Suppressor macrophage treated with lipopolysaccharide for 4 hours (primary cell): Measurements from ENCODE around the gene COQ8A.
"Not testable (repeated sequence)": the region's sequence is repeated elsewhere in the genome, so short reads cannot be mapped to it uniquely, and the experiment has no call there.

Experiments used
- DNase-seq: peaks from one replicate; pipeline ENCODE4 v3.0.0-alpha.2; 2020

The COQ8A gene

GRCh38 chr1:226953175-226953800 lies 13.2 kb downstream of the COQ8A start:
- no peak for DNase-seq

DNA sequence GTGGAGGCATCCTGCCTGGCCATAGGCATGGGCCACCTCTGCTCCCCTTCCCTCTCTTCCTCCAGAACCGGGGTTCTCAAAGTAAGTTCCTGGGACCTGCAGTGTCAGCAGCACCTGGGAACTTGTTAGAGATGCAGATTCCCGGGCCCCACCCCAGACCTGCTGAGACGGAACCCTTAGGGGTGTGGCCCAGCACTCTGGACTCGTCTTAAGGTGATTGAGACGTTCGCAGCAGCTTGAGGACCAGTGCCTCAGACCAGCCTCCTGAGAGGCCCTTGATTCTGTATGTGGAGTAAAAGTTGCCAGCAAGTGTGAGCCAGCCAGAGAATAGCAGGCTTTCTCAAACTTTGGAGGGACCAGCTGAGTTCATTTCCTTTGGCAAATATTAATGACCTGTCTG lies 14.2 kb downstream of the COQ8A start:
- DNase-seq = no peak

DNA sequence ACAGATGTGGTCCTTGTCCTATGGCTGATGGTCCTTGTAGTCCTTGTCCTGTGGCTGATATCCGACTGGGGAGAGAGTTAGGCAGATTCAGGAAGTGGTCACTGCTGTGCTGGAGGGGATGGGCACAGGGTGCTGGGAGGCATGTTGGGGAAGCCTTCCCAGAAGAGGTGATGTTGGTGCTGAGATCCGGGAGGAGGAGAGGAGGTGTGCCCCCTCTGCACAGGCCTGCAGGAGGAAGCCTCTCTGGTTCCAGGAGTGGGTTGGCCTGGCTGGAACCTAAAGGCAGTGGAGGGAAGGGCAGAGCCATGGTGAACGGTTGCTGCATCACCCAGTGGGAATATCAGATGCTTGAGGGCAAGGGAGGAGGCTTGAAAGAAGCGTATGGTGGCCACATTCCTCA lies 14.7 kb downstream of the COQ8A start:
- DNase-seq = no peak

DNA sequence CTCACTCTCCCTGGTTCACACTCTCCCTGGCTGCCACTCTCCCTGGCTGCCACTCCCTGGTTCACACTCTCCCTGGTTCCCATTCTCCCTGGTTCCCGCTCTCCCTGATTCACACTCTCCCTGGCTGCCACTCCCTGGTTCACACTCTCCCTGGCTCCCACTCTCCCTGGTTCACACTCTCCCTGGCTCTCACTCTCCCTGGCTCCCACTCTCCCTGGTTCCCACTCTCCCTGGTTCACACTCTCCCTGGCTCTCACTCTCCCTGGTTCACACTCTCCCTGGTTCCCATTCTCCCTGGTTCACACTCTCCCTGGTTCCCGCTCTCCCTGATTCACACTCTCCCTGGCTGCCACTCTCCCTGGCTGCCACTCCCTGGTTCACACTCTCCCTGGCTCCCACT lies 15.8 kb downstream of the COQ8A start:
- DNase-seq = not testable (repeated sequence)

DNA sequence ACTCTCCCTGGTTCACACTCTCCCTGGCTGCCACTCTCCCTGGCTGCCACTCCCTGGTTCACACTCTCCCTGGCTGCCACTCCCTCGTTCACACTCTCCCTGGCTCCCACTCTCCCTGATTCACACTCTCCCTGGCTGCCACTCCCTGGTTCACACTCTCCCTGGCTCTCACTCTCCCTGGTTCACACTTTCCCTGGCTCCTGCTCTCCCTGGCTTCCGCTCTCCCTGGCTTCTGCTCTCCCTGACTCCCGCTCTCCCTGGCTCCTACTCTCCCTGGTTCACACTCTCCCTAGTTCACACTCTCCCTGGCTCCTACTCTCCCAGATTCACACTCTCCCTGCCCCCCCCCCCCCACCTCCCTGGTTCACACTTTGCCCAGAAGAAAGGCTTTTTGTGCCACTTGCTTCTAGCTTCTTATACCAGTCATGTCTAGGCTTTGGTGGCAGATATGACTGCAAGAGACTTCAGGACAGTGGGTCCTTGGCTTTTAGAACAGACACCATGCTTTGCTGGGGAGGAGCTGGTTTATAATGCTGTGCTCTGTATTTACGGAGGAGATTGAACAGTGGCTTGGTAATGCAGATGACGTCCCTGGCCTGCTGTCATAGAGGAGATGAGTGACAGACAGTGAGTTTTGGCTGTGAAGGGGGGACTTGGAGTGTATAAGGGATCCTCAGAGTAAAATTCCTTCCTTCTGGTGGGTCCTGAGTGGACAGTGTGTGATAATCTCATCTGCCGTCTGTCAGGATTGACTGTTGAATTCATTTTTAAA lies 17.0 kb downstream of the COQ8A start:
- no peak for DNase-seq

DNA sequence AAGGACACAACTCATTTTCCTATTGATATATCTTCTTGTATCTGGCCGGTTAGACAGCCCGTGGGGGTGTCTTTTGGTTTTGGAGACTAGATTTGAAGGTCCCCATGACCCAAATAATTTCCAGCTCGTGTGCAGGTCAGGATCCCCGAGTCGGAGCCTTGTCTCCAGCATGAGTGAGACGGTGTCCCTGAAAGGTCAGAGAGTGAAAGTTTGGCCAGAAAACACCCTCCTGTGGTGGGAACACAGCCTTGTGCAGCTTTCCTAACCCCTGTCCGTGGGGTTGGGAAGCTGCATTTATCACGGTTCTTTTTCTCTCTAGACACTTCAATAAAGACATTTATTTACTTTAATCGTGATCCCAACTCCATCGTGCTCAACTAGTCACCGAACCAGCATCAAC lies 17.6 kb downstream of the COQ8A start:
- DNase-seq = no peak

DNA sequence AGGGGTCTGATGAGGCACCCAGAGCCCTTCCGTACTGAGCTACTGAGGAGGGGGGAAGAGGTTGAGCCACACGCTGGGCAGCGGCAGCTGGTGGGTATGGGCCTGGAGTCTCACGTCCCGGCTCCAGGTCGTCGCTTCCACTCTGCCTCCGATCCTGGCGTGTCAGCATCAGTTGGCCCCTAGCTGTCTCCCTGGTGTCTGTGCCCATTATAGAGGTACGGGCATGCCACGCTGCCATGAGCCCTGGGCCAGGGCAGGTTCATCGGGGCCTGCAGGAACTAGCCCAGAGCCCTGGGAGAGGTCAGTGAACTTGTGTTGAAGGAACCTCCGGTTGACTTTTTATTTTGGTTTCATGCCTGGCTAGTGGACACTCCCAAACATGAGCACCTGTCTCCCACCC lies 18.2 kb downstream of the COQ8A start:
- DNase-seq = no peak

DNA sequence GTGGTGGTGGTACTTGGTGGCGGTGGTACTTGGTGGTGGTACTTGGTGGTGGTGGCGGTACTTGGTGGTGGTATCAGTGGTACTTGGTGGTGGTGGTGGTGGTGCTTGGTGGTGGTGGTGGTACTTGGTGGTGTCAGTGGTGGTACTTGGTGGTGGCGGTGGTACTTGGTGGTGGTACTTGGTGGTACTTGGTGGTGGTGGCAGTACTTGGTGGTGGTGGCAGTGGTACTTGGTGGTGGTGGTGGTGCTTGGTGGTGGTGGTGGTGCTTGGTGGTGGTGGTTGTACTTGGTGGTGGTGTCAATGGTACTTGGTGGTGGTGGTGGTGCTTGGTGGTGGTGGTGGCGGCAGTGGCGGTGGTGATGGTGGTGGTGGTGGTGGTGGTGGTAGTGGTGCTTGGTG lies 20.2 kb downstream of the COQ8A start:
- no peak for DNase-seq

GRCh38 chr1:226960944-226961765 lies 21.1 kb downstream of the COQ8A start:
- no peak for DNase-seq

DNA sequence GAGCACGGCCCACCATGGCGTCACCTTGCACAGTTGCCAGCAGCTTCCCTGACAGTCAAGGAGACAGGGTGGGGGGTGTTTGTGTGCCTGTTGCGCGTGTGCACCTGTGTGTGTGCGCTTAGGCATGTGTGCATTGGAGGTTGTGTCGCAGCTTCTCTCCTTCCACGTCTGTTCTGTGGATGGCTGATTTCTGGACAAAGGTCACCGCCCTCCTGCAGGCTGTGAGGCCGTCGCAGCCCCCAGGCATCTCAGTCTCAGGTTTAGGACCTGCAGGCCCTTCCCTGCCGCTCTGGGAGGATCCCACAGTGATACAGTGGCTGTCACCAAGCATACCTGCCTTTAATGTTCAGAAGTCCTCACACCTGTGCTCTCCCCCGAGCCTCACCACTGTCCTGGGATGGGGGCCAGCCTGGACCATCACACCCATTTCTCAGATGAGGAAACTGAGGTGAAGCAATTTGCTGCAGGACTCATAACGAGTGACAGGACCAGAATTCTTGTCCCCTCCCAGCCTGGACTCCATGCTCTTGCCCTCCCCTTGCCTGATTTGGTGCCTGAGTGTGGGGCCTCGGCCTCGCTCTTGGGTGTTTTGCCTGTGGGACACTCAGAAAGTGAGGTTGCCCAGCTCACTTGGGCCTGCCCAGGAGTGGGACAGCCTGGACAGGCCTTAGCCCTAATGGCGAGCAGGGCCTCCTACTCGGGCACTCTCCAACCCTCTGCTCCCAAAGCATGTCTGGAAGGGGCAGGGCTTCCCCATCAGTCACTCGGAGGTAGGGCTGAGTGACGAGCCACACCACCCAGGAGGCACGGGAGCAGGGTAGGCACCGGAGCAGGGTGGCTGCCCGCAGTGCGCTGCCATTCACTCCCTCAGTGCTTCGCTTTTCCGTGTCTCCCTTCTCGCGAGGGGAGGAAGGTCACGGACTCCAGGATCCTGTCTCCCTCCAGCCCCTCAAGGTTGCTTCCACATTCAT lies 22.6 kb downstream of the COQ8A start:
- no peak for DNase-seq

GRCh38 chr1:226964068-226964425 lies 24.0 kb downstream of the COQ8A start:
- DNase-seq = peak; percentile 9

DNA sequence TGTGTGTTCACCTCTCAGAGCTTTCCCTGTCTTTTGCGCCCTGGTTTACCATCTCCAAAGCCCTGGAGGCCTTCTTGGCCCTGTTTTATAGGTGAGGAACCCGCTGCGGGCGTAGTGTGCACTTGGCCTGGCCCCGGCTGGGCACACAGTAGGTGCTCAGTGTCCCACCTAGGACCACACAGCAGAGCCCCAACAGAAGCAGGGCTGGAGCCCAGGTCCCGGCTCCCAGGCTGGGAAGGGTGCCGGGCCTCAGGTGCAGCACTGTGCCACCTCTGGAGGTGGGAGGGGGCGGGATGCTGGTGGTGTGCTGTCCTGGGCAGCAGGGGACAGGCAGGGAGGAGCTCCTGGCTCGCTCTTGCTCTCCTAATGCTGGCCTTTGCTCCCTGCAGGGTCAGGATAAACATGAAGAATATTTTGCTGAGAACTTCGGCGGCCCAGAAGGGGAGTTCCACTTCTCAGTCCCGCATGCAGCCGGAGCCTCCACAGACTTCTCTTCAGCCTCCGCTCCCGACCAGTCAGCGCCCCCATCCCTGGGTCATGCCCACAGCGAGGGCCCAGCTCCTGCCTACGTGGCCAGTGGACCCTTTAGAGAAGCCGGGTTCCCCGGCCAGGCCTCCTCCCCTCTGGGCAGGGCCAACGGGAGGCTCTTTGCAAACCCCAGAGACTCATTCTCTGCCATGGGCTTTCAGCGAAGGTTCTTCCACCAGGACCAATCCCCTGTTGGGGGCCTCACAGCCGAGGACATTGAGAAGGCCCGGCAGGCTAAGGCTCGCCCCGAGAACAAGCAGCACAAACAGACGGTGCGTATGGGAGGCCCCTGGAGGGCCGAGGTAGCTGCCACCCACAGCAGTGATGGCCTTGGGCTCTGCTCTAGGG lies 24.8 kb downstream of the COQ8A start:
- no peak for DNase-seq

GRCh38 chr1:226965581-226966440 lies 25.7 kb downstream of the COQ8A start:
- DNase-seq = no peak

- DNase-seq = no peak
Measured at GRCh38 chr1:226966683-226967082, 26.6 kb downstream of the COQ8A start.

DNA sequence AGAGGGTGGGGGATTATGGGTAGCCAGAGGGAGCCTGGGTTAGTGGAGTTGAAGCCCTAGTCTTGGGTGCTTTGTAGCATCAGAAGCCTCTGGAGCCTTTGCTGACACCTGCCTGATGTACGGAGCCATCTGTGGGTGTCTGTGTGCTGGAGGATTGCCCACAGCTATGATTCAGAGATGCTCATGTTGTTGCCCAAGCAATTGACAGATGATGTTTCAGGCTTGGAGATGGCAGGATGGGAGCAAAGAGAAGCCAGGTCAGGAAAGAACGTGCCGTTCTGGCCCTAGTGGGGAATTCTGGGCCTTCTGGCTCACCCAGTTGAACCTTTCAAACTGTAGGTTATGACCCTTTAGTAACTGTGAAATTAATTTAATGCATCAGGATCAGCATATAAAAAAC lies 27.6 kb downstream of the COQ8A start:
- DNase-seq = no peak

GRCh38 chr1:226971765-226972164 lies 31.7 kb downstream of the COQ8A start:
- no peak for DNase-seq

DNA sequence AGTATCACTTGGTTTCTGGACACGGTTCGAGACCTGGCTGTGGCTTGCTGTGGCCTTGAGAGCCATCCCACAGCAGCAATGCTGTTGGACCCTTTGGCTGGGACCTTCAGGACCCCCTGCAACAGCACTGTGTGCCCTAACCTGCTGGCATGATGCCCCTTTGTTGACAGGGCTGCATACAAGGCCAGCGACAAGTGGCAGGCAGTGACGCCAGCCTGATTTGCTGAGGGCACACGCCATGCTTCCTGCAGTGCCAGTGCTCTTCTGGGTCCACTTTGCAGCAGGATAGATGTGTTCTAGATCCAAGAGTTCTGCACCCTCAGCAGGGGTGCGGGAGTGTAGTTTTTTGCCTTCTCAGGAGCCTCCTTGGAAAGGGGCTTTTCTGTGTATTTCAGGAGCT lies 32.8 kb downstream of the COQ8A start:
- no peak for DNase-seq

DNA sequence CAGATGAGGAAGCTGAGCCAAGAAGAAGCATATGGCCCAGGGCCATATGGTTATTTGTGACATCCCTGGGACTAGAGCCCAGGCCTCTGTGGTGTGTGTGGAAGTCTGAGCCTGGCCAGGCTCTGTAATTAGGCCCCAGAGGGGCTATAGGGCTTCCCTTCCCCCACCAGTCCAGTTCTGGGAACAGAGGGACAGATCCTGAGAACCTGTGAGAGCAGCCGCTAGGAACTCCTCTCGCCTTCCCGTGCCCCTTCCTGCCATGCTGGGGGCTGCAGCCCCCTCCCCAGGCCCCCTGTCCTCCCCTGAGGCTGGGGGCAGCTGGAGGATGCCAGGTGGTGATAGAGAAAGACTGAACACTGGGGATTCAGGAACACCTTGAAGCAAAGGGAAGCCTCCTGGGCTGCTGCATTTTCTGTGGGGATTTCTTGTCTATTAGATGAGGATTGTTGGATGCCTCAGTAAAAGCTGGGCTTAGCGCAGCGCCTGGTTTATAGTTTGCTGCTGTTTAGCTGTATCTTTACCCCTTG lies 33.3 kb downstream of the COQ8A start:
- DNase-seq = no peak

GRCh38 chr1:226973898-226974543 lies 33.9 kb downstream of the COQ8A start:
- DNase-seq = peak; percentile 25
